GM19193 (cell line): ENCODE results near the gene RBMS1.

ENCODE experiments used
- POLR2A ChIP-seq: IDR thresholded peaks from 4 replicates; pipeline ENCODE4 v1.6.1; 2011; ENCODE audit not compliant: insufficient read depth, insufficient read length; ENCODE audit errors: extremely low read depth

Gene RBMS1

DNA sequence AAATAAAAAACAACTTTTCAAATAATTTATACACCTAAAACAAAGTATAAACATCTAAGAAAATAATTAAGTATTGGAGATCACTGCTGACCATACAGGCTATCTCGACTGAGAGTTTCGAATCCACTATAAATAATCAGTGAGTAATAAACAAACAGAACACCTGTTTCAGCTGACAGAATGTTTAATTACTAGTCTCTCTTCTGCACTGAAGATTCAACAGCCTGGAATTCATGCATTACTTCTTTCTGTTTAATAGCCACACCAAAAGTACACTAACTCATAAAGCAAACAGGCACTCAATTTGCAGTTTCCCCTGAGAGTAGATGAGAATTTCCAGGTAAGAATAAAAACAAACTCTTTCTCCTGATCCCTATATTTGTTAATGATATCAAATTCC lies 138.5 kb downstream of the RBMS1 start:
- TF ChIP-seq POLR2A, result no peak

DNA sequence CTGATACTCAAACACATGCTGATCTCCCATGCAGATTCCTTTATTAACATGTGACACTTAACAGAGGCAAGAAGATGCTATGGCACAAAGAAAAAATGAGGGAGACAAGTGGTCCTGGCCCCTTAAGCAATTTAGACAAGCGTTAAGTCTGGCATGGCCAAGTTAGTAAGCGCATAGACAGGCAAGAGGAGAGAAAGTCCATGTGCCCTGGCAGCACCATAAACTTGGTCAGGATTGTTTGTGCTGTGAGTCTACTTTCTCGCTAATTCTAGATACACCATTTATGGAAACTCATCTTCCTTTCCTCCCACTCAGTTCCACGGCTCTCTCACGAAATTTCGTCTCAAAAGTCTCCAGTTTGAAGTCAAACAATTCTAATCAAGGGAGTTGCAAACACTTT lies 138.9 kb downstream of the RBMS1 start:
- TF ChIP-seq POLR2A, result no peak

DNA sequence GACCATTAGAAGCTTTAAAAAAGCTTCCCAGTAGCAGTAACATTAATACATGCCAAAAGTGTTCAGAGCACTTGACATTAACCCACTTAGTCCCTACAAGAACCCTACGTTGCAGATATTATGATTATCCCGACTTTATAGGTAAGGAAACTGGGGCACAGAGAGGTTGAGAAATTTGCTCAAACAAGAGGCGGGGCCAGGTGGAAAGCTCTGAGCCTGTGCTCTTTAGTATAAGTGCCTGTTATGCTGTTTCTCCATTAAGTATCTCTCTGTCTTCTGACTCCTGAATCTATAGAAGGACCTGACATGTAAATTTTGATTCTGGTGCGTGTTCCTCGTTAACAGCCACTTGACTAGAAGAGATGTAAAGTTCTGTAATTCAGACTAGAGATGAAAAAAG lies 139.8 kb downstream of the RBMS1 start:
- TF ChIP-seq POLR2A, result no peak

DNA sequence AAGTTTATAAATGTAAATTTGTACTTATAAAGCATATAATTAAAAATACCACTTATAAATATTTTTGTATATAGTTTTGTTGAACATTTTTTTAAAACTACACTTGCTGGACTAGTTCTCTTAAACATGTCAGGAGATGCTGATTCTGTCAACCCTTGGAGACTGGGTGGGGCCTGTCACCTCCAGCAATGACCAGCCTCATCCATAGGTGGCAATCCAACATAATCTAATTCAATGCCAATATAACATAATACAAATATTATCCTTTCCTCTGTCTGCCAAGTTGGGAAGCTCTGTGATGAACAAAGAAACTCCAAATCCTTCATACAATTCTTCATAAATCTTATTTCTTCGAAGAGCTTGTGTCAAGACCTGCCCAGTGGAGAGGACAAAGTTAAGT lies 140.4 kb downstream of the RBMS1 start:
- no peak for TF ChIP-seq POLR2A

GRCh38 chr2:160352500-160352899 lies 141.1 kb downstream of the RBMS1 start:
- no peak for TF ChIP-seq POLR2A

DNA sequence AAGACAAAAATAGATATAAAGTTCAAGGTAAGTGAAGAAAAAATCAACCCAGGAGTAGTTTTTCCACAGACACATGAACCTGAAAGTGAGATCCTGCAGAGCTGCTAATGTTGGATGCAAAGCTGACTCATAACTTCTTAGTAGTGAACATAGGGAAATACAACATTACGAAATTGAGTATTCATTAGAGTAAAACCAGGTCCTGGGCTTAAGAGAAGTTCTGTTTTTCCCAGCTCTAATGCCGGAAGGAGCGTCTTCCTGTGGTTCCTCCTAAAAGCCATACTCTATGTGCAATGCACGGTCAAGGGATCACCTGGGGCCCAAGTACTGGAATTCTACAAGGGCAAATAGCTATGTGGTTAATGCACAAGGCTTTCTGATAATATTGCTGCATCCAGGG lies 141.7 kb downstream of the RBMS1 start:
- no peak for TF ChIP-seq POLR2A

GRCh38 chr2:160349306-160349705 lies 144.3 kb downstream of the RBMS1 start:
- TF ChIP-seq POLR2A, result no peak

GRCh38 chr2:160347269-160347863 lies 146.2 kb downstream of the RBMS1 start:
- TF ChIP-seq POLR2A, result no peak

DNA sequence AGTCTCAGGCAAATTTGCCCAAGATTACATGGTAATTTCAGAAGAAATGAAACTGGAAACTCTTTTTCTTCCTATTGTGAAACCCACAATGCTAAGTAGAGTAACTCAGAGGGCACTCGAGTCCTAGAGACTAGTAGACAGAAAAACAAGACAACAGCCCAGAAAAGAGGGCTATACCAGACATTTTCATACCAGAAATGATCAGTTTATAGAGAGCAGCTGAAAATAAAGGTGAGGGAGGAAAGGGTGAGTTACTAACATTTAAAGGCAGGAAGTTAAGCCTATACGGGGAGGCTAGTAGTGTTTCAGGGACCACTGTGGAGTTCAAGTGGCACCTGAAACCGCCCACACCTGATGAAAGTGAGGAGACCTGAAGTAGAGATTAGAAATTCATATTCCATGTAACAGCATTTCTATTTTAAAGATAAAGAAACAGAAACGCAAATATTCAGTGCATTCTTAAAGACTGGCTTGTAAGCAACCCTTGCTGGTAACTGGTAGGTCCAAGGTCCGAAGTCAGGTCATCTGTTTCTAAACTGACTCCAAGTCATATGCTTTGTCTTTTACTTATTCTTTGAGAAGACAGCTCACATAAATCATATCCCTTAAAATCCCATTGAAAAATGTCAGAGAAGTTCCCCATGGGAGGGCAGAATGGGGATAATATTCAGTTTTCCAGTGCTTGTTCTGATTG lies 148.4 kb downstream of the RBMS1 start:
- no peak for TF ChIP-seq POLR2A

DNA sequence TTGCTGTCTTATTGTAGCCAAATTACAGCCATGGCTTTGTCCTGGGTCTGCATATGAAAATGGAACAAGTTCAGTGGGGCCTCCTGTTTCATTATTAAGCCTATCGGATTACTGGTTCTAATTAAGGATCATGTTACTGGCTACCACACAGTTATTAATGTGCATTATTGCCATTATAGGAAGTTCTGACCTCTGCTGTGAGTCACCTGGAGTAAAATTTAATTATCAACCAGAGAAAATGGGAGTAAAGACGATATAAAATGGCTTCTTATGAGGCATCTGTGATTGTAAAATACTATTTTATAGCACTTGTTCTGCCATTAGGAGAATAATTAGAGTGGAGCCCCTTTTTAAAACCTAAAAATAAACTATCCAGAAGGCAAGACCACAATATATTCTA lies 150.2 kb downstream of the RBMS1 start:
- TF ChIP-seq POLR2A, result no peak

- TF ChIP-seq POLR2A, result no peak
These were observed 153.9 kb downstream of the RBMS1 start for GRCh38 chr2:160339726-160340125.

GRCh38 chr2:160338901-160339685 lies 154.5 kb downstream of the RBMS1 start:
- no peak for TF ChIP-seq POLR2A

GRCh38 chr2:160337728-160338127 lies 155.9 kb downstream of the RBMS1 start:
- no peak for TF ChIP-seq POLR2A

- no peak for TF ChIP-seq POLR2A
These were observed 157.0 kb downstream of the RBMS1 start for GRCh38 chr2:160336635-160337034.

GRCh38 chr2:160336105-160336504 lies 157.5 kb downstream of the RBMS1 start:
- TF ChIP-seq POLR2A, result no peak

DNA sequence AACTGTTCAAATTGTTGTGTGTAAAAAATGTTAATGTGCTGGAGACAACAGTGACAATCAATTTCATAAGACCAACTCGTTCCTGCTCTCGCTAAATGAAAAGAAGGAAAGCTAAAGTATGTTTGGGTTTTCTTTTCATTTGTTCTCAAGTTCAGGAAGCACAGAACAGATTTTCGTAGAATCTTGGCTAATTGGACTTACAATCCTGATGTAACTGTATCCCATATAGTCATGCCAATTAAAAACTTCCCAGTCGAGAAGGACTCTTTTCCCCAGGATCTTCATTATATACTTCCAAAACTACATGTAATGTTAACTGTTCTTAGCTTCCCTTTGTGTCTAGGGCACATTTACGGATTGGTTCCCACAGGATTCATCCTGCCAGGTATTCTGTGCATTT lies 158.2 kb downstream of the RBMS1 start:
- TF ChIP-seq POLR2A, result no peak

DNA sequence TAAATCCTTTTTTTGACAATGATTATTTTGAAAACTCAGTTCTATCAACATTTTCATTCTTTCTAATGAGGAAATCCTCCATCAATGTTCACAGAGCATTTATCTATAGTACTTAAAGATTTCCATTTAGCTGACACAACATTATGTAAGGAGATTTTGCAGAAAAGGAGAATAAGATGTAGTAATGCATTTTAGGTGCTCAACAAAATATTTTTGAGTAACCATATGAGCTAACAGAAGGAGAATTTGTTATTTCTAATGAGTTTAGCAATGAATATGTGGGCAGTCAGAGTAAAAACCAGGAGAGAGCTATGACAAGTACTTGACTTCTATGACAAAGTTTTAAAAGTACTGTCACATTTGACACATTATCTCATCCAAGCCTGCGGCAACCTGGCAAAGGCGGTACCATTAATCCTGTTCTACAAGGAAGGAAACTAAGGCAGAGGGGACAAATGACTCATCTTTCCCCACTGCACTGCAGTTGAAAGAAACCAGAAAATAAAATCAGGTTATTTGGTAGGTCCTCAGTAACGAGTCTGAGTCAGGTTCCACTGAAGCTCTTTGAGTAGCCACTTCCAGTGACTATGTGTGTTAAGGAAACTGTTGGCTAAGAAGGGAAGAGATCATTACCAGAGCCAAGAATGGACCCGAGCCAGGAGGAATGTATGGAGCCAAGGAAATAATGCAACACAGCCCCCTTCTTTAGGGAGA lies 159.4 kb downstream of the RBMS1 start:
- TF ChIP-seq POLR2A, result no peak
